Measurements from ENCODE around the gene GLI2.

The GLI2 gene

DNA sequence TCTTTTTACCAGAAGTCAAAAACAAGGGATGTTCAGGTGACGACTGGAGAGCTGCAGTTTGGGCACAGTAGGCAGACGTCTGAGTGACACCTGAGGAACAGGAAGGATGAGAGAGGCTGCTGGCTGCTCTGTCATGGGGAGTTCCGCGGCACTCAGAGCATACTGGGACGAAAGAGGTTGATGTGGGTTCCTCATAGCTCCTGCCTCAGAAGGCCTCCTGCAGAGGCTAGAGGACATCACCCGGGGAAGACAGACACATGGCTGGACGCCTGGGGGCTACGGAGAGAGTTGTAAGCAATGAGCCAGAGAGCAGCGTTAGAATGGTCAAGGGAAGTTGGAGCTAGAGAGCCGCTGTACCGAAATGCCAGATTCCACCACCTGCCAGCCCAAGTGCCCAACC, 45.1 kb upstream of the GLI2 start:
- no peak overlapping the region for H3K14ac ChIP-seq (ENCODE audit: low read length)
- no peak overlapping the region for H3K27ac ChIP-seq (replicated peaks; ENCODE audit: low read length)
- H4K91ac ChIP-seq (ENCODE audit: low read depth, low read length, poor library complexity) = no peak overlapping the region
- H3K4me1 ChIP-seq (ENCODE audit: control insufficient read depth in 2 of 2, insufficient read depth in 1 of 2, low read depth in 1 of 2, low read length in 2 of 2) = peaks cover 0 to 2% of the 10 kb centered on the region in 2 donors
- WGBS, 2 donors (ENCODE audit: extremely low coverage in 2 of 2, insufficient read length in 2 of 2, insufficient replicate concordance in 1 of 2) = no CpG with 5 or more reads among the region's 11 CpGs
- no peak overlapping the region for H3K4ac ChIP-seq (ENCODE audit: low read length)
- no peak overlapping the region for H2BK15ac ChIP-seq (ENCODE audit: low read length)
- H3K9me3 ChIP-seq (replicated peaks in 1 of 2; ENCODE audit: control insufficient read depth in 2 of 2, insufficient read depth in 1 of 2, low read depth in 1 of 2, low read length in 2 of 2) = no peaks in the 10 kb centered on the region
- H2BK120ac ChIP-seq (ENCODE audit: low read depth, low read length) = no peak overlapping the region
- no peak for DNase-seq (ENCODE audit: low spot score)
- H3K4me3 ChIP-seq (ENCODE audit: low read length in 2 of 2) = no peak overlapping the region
- H3K79me1 ChIP-seq (ENCODE audit: low read depth, low read length) = no peaks in the 10 kb centered on the region
- peak overlapping the region; percentile 14 for H2AK5ac ChIP-seq (ENCODE audit: low read depth, low read length)
- H2AFZ ChIP-seq (ENCODE audit: low read length) = no peak overlapping the region
- no peak overlapping the region for H3K23ac ChIP-seq (ENCODE audit: low read depth, low read length, poor library complexity)
- H4K8ac ChIP-seq (ENCODE audit: low read depth, low read length) = no peak overlapping the region
- H3K36me3 ChIP-seq (replicated peaks in 1 of 2; ENCODE audit: control insufficient read depth in 2 of 2, insufficient read depth in 2 of 2, low read length in 2 of 2) = no peaks in the 10 kb centered on the region
- H2BK5ac ChIP-seq (ENCODE audit: low read length) = peak overlapping the region; percentile 8
- H2BK12ac ChIP-seq (ENCODE audit: low read length) = no peak overlapping the region
- peak overlapping the region; percentile 42 for H3K18ac ChIP-seq (ENCODE audit: low read length)
- H3K9ac ChIP-seq (ENCODE audit: low read depth, low read length, poor library complexity) = no peak overlapping the region
- H3K4me2 ChIP-seq (ENCODE audit: insufficient read depth, low read length, poor library complexity, severe bottlenecking) = no peak overlapping the region
- peaks cover 0 to 13% (median 0%) of the 10 kb centered on the region in 3 experiments for H3K27me3 ChIP-seq (ENCODE audit: control insufficient read depth in 3 of 3, insufficient read depth in 3 of 3, low read depth in 1 of 3, low read length in 3 of 3)

DNA sequence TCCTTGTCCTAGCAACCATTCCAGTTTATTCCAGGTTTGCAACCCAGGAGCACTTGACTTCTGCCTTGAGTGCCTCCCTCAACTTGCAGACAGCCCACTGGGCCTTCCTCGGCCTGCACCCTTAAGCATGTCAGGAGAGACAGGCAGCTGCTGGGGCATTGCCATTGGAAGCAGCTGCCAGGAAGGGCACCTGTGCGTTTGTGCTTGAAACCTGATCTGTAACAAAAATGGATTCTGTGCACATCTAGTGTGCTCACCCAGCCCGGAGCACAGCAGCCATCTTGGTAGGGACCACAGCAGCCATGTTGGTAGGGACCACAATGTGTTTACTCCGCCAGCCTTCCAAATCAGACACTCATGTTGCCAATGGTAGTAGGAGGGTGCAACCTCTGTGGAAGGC, 44.3 kb upstream of the GLI2 start:
- H2BK15ac ChIP-seq (ENCODE audit: low read length) = no peak overlapping the region
- H3K27ac ChIP-seq (replicated peaks; ENCODE audit: low read length) = no peak overlapping the region
- no peak overlapping the region for H3K4ac ChIP-seq (ENCODE audit: low read length)
- no peak overlapping the region for H3K4me2 ChIP-seq (ENCODE audit: insufficient read depth, low read length, poor library complexity, severe bottlenecking)
- H3K4me3 ChIP-seq (ENCODE audit: low read length in 2 of 2) = no peak overlapping the region
- no CpG with 5 or more reads among the region's 4 CpGs for WGBS, 2 donors (ENCODE audit: extremely low coverage in 2 of 2, insufficient read length in 2 of 2, insufficient replicate concordance in 1 of 2)
- H3K27me3 ChIP-seq (ENCODE audit: control insufficient read depth in 3 of 3, insufficient read depth in 3 of 3, low read depth in 1 of 3, low read length in 3 of 3) = peaks cover 0 to 12% (median 0%) of the 10 kb centered on the region in 3 experiments
- no peak overlapping the region for H4K91ac ChIP-seq (ENCODE audit: low read depth, low read length, poor library complexity)
- no peaks in the 10 kb centered on the region for H3K36me3 ChIP-seq (replicated peaks in 1 of 2; ENCODE audit: control insufficient read depth in 2 of 2, insufficient read depth in 2 of 2, low read length in 2 of 2)
- H3K4me1 ChIP-seq (ENCODE audit: control insufficient read depth in 2 of 2, insufficient read depth in 1 of 2, low read depth in 1 of 2, low read length in 2 of 2) = peaks cover 0 to 2% of the 10 kb centered on the region in 2 donors
- H3K79me1 ChIP-seq (ENCODE audit: low read depth, low read length) = no peaks in the 10 kb centered on the region
- no peak overlapping the region for H3K9ac ChIP-seq (ENCODE audit: low read depth, low read length, poor library complexity)
- H2BK5ac ChIP-seq (ENCODE audit: low read length) = no peak overlapping the region
- no peak overlapping the region for H3K18ac ChIP-seq (ENCODE audit: low read length)
- no peak overlapping the region for H2BK12ac ChIP-seq (ENCODE audit: low read length)
- H4K8ac ChIP-seq (ENCODE audit: low read depth, low read length) = no peak overlapping the region
- H3K9me3 ChIP-seq (replicated peaks in 1 of 2; ENCODE audit: control insufficient read depth in 2 of 2, insufficient read depth in 1 of 2, low read depth in 1 of 2, low read length in 2 of 2) = no peaks in the 10 kb centered on the region
- H3K23ac ChIP-seq (ENCODE audit: low read depth, low read length, poor library complexity) = no peak overlapping the region
- no peak overlapping the region for H2AFZ ChIP-seq (ENCODE audit: low read length)
- no peak overlapping the region for H2AK5ac ChIP-seq (ENCODE audit: low read depth, low read length)
- no peak for DNase-seq (ENCODE audit: low spot score)
- no peak overlapping the region for H3K14ac ChIP-seq (ENCODE audit: low read length)
- H2BK120ac ChIP-seq (ENCODE audit: low read depth, low read length) = no peak overlapping the region

GRCh38 chr2:120692691-120693090, 43.0 kb upstream of the GLI2 start:
- Histone ChIP-seq H3K4me1 (ENCODE audit: control insufficient read depth in 2 of 2, insufficient read depth in 1 of 2, low read depth in 1 of 2, low read length in 2 of 2) (peaks cover 0 to 2% of the 10 kb centered on the region in 2 donors), H3K18ac (ENCODE audit: low read length) (peak overlapping the region; percentile 55), H3K4ac (ENCODE audit: low read length) (no peak overlapping the region), H2AK5ac (ENCODE audit: low read depth, low read length) (no peak overlapping the region), H3K4me2 (ENCODE audit: insufficient read depth, low read length, poor library complexity, severe bottlenecking) (no peak overlapping the region), H2BK5ac (ENCODE audit: low read length) (no peak overlapping the region), H3K79me1 (ENCODE audit: low read depth, low read length) (no peaks in the 10 kb centered on the region), H4K8ac (ENCODE audit: low read depth, low read length) (no peak overlapping the region), H3K27ac (replicated peaks; ENCODE audit: low read length) (no peak overlapping the region), H3K9ac (ENCODE audit: low read depth, low read length, poor library complexity) (no peak overlapping the region), H3K27me3 (ENCODE audit: control insufficient read depth in 3 of 3, insufficient read depth in 3 of 3, low read depth in 1 of 3, low read length in 3 of 3) (peaks cover 0 to 16% (median 0%) of the 10 kb centered on the region in 3 experiments), H3K4me3 (ENCODE audit: low read length in 2 of 2) (no peak overlapping the region), H2BK12ac (ENCODE audit: low read length) (no peak overlapping the region), H3K9me3 (replicated peaks in 1 of 2; ENCODE audit: control insufficient read depth in 2 of 2, insufficient read depth in 1 of 2, low read depth in 1 of 2, low read length in 2 of 2) (no peaks in the 10 kb centered on the region), H2BK120ac (ENCODE audit: low read depth, low read length) (no peak overlapping the region), H3K36me3 (replicated peaks in 1 of 2; ENCODE audit: control insufficient read depth in 2 of 2, insufficient read depth in 2 of 2, low read length in 2 of 2) (no peaks in the 10 kb centered on the region), H2AFZ (ENCODE audit: low read length) (no peak overlapping the region), H3K23ac (ENCODE audit: low read depth, low read length, poor library complexity) (no peak overlapping the region), H3K14ac (ENCODE audit: low read length) (peak overlapping the region; percentile 86), H4K91ac (ENCODE audit: low read depth, low read length, poor library complexity) (no peak overlapping the region), H2BK15ac (ENCODE audit: low read length) (no peak overlapping the region)
- no peak for DNase-seq (ENCODE audit: low spot score)
- WGBS, 2 donors (ENCODE audit: extremely low coverage in 2 of 2, insufficient read length in 2 of 2, insufficient replicate concordance in 1 of 2) = no CpG with 5 or more reads among the region's 6 CpGs

GRCh38 chr2:120693121-120693520, 42.5 kb upstream of the GLI2 start:
- Histone ChIP-seq H2BK5ac (ENCODE audit: low read length) (no peak overlapping the region), H3K14ac (ENCODE audit: low read length) (no peak overlapping the region), H3K79me1 (ENCODE audit: low read depth, low read length) (no peaks in the 10 kb centered on the region), H3K23ac (ENCODE audit: low read depth, low read length, poor library complexity) (no peak overlapping the region), H2AK5ac (ENCODE audit: low read depth, low read length) (no peak overlapping the region), H3K4me3 (ENCODE audit: low read length in 2 of 2) (no peak overlapping the region), H3K27ac (replicated peaks; ENCODE audit: low read length) (no peak overlapping the region), H3K4me1 (ENCODE audit: control insufficient read depth in 2 of 2, insufficient read depth in 1 of 2, low read depth in 1 of 2, low read length in 2 of 2) (peaks cover 0 to 2% of the 10 kb centered on the region in 2 donors), H4K8ac (ENCODE audit: low read depth, low read length) (no peak overlapping the region), H3K4ac (ENCODE audit: low read length) (no peak overlapping the region), H3K9me3 (replicated peaks in 1 of 2; ENCODE audit: control insufficient read depth in 2 of 2, insufficient read depth in 1 of 2, low read depth in 1 of 2, low read length in 2 of 2) (no peaks in the 10 kb centered on the region), H4K91ac (ENCODE audit: low read depth, low read length, poor library complexity) (no peak overlapping the region), H2BK12ac (ENCODE audit: low read length) (no peak overlapping the region), H3K4me2 (ENCODE audit: insufficient read depth, low read length, poor library complexity, severe bottlenecking) (no peak overlapping the region), H2BK120ac (ENCODE audit: low read depth, low read length) (no peak overlapping the region), H2BK15ac (ENCODE audit: low read length) (no peak overlapping the region), H3K36me3 (replicated peaks in 1 of 2; ENCODE audit: control insufficient read depth in 2 of 2, insufficient read depth in 2 of 2, low read length in 2 of 2) (no peaks in the 10 kb centered on the region), H2AFZ (ENCODE audit: low read length) (no peak overlapping the region), H3K9ac (ENCODE audit: low read depth, low read length, poor library complexity) (no peak overlapping the region), H3K27me3 (ENCODE audit: control insufficient read depth in 3 of 3, insufficient read depth in 3 of 3, low read depth in 1 of 3, low read length in 3 of 3) (peaks cover 0 to 16% (median 0%) of the 10 kb centered on the region in 3 experiments), H3K18ac (ENCODE audit: low read length) (no peak overlapping the region)
- DNase-seq (ENCODE audit: low spot score) = no peak
- WGBS, 2 donors (ENCODE audit: extremely low coverage in 2 of 2, insufficient read length in 2 of 2, insufficient replicate concordance in 1 of 2) = no CpG with 5 or more reads among the region's 2 CpGs

Measured in neuronal stem cell (in vitro differentiated cells).